NCI-H2227 (cell line): ENCODE measurements around the gene FAM163B.

Experiments used
- DNase-seq: peaks from one replicate; lab custom pipeline; 2025; ENCODE audit not compliant: unreplicated experiment; lab: John Stamatoyannopoulos, UW

Gene FAM163B

GRCh38 chr9:133601746-133602145, 7.4 kb downstream of the FAM163B start:
- DNase-seq, result no peak

DNA sequence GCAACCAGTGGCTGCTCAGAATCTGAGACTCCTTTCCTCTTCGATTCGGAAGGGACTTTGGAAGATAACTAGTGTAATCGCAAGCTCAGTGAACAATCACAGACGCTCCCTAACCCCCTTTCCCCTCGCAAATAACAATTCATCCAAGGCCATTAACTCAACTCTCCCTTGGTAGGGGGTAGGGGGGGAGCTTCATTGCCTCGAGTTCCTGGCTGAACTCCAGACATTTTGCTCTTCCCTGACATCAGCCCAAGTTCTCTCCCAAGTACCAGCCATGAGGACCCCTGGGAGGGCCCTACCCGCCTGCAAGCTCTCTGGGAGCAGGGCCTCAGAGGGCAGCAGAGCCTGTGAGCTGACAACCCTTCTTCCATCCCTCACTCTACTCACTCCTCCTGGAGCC, 8.4 kb downstream of the FAM163B start:
- DNase-seq, result no peak

DNA sequence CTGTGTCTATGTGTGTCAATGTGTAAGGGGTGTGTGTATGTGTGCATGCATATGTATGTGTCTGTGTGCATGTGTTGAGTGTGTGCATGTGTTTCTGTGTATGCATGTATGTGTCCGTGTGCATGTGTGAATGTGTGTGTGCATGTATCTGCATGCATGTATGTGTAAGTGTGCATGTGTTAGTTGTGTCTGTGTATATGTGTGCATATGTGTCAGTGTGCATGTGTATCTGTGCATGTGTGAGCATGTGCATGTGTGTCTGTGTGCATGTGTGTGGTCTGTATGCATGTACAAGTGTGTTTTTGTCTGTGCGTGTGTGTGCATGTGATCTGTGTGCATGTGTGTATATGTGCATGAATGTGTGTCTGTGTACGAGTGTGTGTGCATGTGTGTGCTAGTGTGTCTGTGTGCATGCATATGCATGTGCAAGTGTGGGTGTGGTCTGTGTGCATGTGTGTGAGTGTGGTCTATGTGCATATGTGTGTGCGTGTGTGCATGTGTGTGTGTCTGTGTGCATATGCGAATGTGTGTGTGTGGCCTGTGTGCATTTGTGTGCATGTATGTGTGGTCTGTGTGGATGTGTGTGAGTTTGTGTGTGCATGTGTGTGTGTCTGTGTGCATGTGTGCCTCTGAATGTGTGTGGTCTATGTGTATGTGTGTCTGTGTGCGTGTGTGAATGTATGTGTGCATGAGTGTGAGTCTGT, 9.6 kb downstream of the FAM163B start:
- no peak for DNase-seq

DNA sequence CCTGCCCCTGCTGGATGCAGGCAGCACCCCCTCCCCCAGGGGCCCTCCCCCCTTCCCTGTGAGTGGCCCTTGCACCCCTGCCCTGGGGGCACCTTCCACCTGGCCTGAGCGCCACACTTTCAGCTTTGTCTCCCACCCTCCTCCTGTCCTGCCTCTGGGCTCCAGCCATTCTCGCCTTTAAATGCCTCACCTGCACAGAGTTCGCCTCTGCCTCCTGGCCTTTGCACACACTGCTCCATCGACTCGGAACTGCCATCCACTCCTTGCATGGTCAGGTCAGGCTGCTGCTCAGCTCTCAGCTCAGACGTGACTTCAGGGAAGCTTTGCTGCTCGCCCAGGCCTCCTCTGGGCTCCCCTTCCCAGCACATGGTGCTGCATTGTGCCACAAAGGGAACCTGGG, 10.2 kb downstream of the FAM163B start:
- no peak for DNase-seq

- DNase-seq, result peak; percentile 25
Measured at GRCh38 chr9:133597316-133597957, 11.8 kb downstream of the FAM163B start.

DNA sequence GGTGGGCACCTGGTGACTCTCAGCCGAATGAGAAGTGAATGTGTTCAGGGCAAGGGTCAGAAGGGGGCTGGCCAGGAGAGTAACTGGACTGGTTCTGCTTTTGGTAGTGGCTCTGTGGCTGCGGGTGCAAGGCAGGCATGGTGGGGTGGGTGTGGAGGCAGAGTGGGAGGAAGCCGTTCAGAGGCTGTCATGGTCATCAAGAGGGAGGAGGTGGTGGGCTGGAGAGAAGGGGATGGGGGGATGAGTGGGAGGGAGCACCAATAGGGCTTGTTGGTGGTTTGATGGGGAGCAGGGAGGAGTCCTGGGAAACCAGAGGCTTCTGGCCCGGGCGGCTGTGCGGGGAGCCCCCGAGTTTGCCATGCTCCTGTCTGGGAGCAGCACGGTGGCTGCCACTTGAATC, 13.3 kb downstream of the FAM163B start:
- DNase-seq, result no peak

DNA sequence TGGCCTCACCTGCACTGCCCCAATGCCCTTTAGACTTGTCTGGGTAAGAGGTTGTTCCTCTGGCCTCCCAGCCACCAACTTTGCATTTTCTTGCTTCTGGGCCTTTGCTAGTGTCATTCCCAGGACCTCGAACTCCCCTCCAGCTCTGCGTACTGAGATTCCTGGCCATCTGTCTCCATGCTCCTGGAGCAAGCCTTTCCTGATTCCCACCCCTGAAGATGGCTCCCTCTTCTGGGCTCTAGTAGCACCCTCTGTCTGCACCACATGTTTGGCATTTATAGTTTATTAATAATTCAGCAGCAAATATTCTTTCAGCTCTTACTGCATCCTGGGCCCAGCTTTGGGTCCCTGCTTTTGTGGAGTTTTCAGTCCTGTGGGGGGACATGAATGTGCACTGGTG, 14.9 kb downstream of the FAM163B start:
- no peak for DNase-seq

GRCh38 chr9:133593587-133594253, 15.5 kb downstream of the FAM163B start:
- no peak for DNase-seq

DNA sequence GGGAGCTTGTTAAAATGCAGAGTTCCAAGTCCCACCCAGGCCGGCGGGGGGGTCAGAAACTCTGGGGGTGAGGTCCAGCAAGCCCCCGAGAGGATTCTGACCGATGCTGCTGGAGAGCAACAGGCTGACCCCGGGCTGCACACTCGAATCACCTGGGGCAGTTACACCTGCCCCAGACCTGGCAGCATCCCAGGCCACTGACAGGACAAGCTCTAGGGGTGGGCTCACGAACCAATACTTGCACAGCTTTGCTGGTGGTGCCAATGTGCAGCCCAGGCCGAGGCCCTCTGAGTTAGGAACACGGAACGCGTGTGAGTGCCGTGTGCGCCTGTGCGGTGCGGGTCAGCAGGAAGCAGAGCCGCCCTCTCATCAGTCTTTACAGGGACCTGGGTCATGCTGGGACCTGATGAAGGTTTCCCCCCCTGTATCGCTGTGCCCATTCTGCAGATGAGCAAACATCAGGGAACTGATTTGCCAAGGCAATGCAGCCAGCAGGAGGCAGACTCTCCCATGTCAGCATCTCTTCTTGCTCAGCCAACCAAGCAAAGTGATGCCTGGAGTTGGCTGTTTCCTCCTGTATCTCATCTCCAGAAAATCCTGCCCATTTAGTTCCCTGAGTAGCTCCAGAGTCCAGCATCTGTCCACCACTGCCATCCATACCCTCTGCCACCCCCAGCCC, 16.3 kb downstream of the FAM163B start:
- DNase-seq, result no peak

- no peak for DNase-seq
Measured at GRCh38 chr9:133591985-133592384, 17.2 kb downstream of the FAM163B start.

- DNase-seq, result no peak
Measured at GRCh38 chr9:133591116-133591910, 17.9 kb downstream of the FAM163B start.

DNA sequence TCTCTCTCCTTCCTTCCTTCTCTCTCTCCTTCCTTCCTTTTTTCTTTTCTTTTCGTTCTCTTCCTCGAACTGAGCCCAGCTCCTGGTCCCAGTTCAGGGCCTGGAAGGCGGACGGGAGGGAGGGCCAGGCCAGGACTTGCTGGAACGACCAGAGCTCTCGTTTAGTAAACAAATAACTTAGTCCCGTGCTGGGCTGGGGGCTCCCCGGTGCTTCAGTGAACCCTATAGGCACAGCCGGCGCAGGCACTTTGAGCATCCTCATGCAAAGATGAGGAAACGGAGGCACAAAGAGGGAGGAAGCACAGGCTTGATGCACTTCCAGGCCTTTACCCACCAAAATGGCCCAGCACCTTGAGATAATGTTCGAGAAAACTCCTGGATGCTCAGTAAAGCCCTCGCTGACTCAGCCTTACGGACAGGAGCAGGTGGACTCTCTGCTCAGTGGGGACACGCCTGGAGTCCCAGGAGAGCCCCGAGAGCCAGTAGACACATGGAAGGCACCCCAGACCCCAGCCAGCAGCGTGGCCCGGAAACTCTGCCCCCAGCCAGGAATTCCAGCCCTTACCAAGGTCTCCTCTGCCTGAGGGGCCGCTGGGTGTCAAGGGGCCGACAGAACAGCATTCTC, 18.8 kb downstream of the FAM163B start:
- no peak for DNase-seq

DNA sequence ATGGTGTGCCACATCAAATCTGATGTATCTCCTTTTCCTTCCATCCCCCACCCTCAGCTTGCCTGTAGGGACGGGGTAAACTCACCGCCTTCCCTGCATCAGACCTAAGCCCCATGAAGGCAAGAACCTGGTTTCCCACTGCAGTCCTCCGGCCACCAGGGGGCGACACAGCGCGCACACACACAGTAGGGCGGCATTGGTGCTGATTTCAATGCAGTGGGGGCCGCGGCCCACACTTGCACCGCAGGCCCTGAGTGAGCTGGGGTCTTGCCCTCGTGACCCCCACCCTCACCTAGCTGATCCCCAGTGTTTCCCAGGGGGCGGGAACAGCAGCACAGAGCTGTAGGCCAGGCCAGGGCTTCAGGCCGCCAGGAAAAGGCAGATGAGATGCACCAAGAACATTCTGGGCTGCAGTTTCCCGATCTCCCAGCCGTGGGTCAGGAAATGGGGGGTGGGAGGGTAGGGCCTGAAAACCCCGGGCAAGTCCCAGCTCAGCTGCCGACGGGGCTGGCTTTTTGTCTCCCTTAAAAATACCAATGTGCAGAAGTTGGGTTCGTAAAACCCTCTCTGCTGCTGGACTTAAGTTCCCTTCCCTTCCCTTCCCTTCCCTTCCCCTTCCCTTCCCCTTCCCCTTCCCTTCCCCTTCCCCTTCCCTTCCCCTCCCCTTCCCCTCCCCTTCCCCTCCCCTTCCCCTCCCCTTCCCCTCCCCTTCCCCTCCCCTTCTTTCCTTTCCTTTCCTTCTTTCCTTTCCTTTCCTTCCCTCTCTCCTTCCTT, 19.5 kb downstream of the FAM163B start:
- DNase-seq, result no peak

- DNase-seq, result no peak
Measured at GRCh38 chr9:133587466-133587865, 21.7 kb downstream of the FAM163B start.

- DNase-seq, result no peak
Measured at GRCh38 chr9:133587051-133587450, 22.1 kb downstream of the FAM163B start.

GRCh38 chr9:133585481-133586351, 23.5 kb downstream of the FAM163B start:
- no peak for DNase-seq

- peak; percentile 48 for DNase-seq
Measured at GRCh38 chr9:133584559-133585476, 24.4 kb downstream of the FAM163B start.

DNA sequence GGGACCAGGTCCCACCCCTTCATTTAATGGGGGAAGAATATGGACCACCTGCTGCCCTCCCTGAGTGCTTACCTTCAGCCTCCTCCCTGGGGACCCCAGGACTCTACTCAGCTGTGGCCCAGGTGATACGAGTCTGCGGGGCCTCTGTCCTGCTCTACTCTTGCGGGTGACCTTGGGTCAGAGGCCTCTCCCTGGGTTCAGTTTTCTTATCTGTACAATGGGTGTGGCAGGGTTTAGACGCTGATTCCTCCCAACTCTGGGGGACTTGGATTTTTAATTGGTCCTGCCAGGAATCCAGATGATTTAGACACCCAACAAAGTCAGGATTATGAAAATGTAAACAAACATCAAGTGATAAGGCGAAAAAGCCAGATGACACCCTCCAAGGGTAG, 25.0 kb downstream of the FAM163B start:
- no peak for DNase-seq
